HUES64 (cell line): Measurements from ENCODE around the gene FGFBP3. TPM values are rescaled to one million over a fixed set of nuclear protein-coding genes. Genes with fewer than 3 reads are reported as not detected.

Experiments
- H3K27ac ChIP-seq: 2 replicates; pipeline ENCODE4 v1.7.0; 2013; ENCODE audit warnings: low read depth, low read length, inconsistent platforms
- H3K27me3 ChIP-seq: 2 replicates; pipeline ENCODE4 v1.6.1; 2013; ENCODE audit warnings: mild to moderate bottlenecking, low read length; ENCODE audit not compliant: insufficient read depth
- H3K36me3 ChIP-seq: 2 replicates; pipeline ENCODE4 v1.6.1; 2013; ENCODE audit warnings: mild to moderate bottlenecking, low read length; ENCODE audit not compliant: insufficient read depth
- H3K4me1 ChIP-seq: 2 replicates; pipeline ENCODE4 v1.6.1; 2013; ENCODE audit warnings: mild to moderate bottlenecking, low read length, moderate library complexity; ENCODE audit not compliant: insufficient read depth
- H3K4me3 ChIP-seq: 2 replicates; pipeline ENCODE4 v1.5.1; 2013; ENCODE audit warnings: mild to moderate bottlenecking, low read length, moderate library complexity
- H3K9ac ChIP-seq: 2 replicates; pipeline ENCODE4 v1.6.1; 2013; ENCODE audit warnings: mild to moderate bottlenecking, low read depth, low read length
- H3K9me3 ChIP-seq: 2 replicates; pipeline ENCODE4 v1.6.1; 2013; ENCODE audit warnings: low read depth, low read length; ENCODE audit not compliant: insufficient read depth
- WGBS: fragments of 150-250, 120-280 bp; methylation state at CpG from one replicate; pipeline ENCODE4 v1.1.7; 2013; ENCODE audit warnings: missing lambda C conversion rate; 5-methylcytosine and 5-hydroxymethylcytosine counted together
- polyA plus RNA-seq, 2 experiments: library from polyadenylated mRNA; stranded (reverse); fragments of 50-300 nt; gene quantifications; one replicate each; pipeline ENCODE4 v1.2.3, GENCODE V29; 2013

The FGFBP3 gene
- polyA plus RNA-seq (2013, experiment 1 of 2) = 108 TPM
- 172 TPM for polyA plus RNA-seq (2013, experiment 2 of 2)

GRCh38 chr10:91909117-91909677 is at the start of gene FGFBP3:
Gene FGFBP3, minus strand, starts transcription at chr10:91909486. Its CDS starts 517 bp downstream, at chr10:91908969.
- Histone ChIP-seq H3K27ac (peak within 1 kb of the TSS; percentile 68), H3K4me3 (peak within 1 kb of the TSS; percentile 87)
- under 1% methylated on average over 18 of the region's 19 CpGs for WGBS

GRCh38 chr10:91957091-91957490 is 47.8 kb upstream of the FGFBP3 start:
- Histone ChIP-seq H3K4me1 (peaks cover 15% of the 10 kb centered on the region), H3K4me3 (no peak overlapping the region), H3K27ac (no peak overlapping the region), H3K27me3 (no peaks in the 10 kb centered on the region), H3K9ac (no peak overlapping the region), H3K36me3 (peaks cover 98% of the 10 kb centered on the region), H3K9me3 (no peaks in the 10 kb centered on the region)
- WGBS = 100% methylated on average over 1 of the region's 1 CpG

More at GRCh38 chr10:91909117-91909677, at the start of gene FGFBP3:
- Histone ChIP-seq H3K4me1 (peaks cover 13% of the 10 kb centered on the region), H3K36me3 (peaks cover 22% of the 10 kb centered on the region), H3K27me3 (peaks cover 3% of the 10 kb centered on the region; the same call in 1 of the 2 replicates), H3K9me3 (no peaks in the 10 kb centered on the region), H3K9ac (peak within 1 kb of the TSS; percentile 79)

- Histone ChIP-seq H3K9me3 (no peaks in the 10 kb centered on the region), H3K36me3 (peaks cover 90% of the 10 kb centered on the region), H3K4me3 (no peak overlapping the region), H3K9ac (no peak overlapping the region), H3K4me1 (peaks cover 15% of the 10 kb centered on the region), H3K27me3 (no peaks in the 10 kb centered on the region), H3K27ac (no peak overlapping the region)
- 98% methylated on average over 2 of the region's 3 CpGs for WGBS
Observed at GRCh38 chr10:91955114-91955513, 45.8 kb upstream of the FGFBP3 start.

- 70% methylated on average over 2 of the region's 2 CpGs for WGBS
- H3K36me3 ChIP-seq = peaks cover 81% of the 10 kb centered on the region
- H3K4me1 ChIP-seq = peaks cover 15% of the 10 kb centered on the region
Observed at GRCh38 chr10:91953600-91954160, 44.4 kb upstream of the FGFBP3 start.

GRCh38 chr10:91944880-91945630 is 35.8 kb upstream of the FGFBP3 start:
- Histone ChIP-seq H3K36me3 (peaks cover 64% of the 10 kb centered on the region), H3K9me3 (no peaks in the 10 kb centered on the region), H3K27ac (no peak overlapping the region), H3K9ac (no peak overlapping the region), H3K27me3 (no peaks in the 10 kb centered on the region), H3K4me1 (no peaks in the 10 kb centered on the region), H3K4me3 (no peak overlapping the region)
- WGBS = 92% methylated on average over 2 of the region's 5 CpGs

More at GRCh38 chr10:91953600-91954160, 44.4 kb upstream of the FGFBP3 start:
- Histone ChIP-seq H3K4me3 (no peak overlapping the region), H3K27me3 (no peaks in the 10 kb centered on the region), H3K9me3 (no peaks in the 10 kb centered on the region), H3K9ac (no peak overlapping the region), H3K27ac (peak overlapping the region; percentile 57; the same call in 1 of the 2 replicates)

GRCh38 chr10:91941426-91941825 is 32.1 kb upstream of the FGFBP3 start:
- H3K36me3 ChIP-seq = peaks cover 81% of the 10 kb centered on the region
- no CpG with 5 or more reads among the region's 1 CpG for WGBS
- H3K27me3 ChIP-seq = no peaks in the 10 kb centered on the region

GRCh38 chr10:91939653-91940052 is 30.4 kb upstream of the FGFBP3 start:
- Histone ChIP-seq H3K4me1 (no peaks in the 10 kb centered on the region), H3K4me3 (no peak overlapping the region), H3K27me3 (no peaks in the 10 kb centered on the region), H3K9me3 (no peaks in the 10 kb centered on the region), H3K36me3 (peaks cover 84% of the 10 kb centered on the region), H3K9ac (no peak overlapping the region), H3K27ac (no peak overlapping the region)
- 97% methylated on average over 4 of the region's 4 CpGs for WGBS

More at GRCh38 chr10:91941426-91941825, 32.1 kb upstream of the FGFBP3 start:
- H3K9ac ChIP-seq = no peak overlapping the region
- H3K4me3 ChIP-seq = no peak overlapping the region
- no peaks in the 10 kb centered on the region for H3K9me3 ChIP-seq
- no peaks in the 10 kb centered on the region for H3K4me1 ChIP-seq
- no peak overlapping the region for H3K27ac ChIP-seq

GRCh38 chr10:91935886-91936285 is 26.6 kb upstream of the FGFBP3 start:
- 100% methylated on average over 2 of the region's 2 CpGs for WGBS
- H3K36me3 ChIP-seq = peaks cover 71% of the 10 kb centered on the region

GRCh38 chr10:91932737-91933136 is 23.5 kb upstream of the FGFBP3 start:
- no peaks in the 10 kb centered on the region for H3K9me3 ChIP-seq
- no peak overlapping the region for H3K9ac ChIP-seq
- peaks cover 57% of the 10 kb centered on the region for H3K36me3 ChIP-seq
- no peaks in the 10 kb centered on the region for H3K27me3 ChIP-seq
- H3K4me1 ChIP-seq = no peaks in the 10 kb centered on the region
- WGBS = 100% methylated on average over 1 of the region's 1 CpG
- H3K27ac ChIP-seq = no peak overlapping the region
- no peak overlapping the region for H3K4me3 ChIP-seq

More at GRCh38 chr10:91935886-91936285, 26.6 kb upstream of the FGFBP3 start:
- Histone ChIP-seq H3K27ac (no peak overlapping the region), H3K9ac (no peak overlapping the region), H3K27me3 (no peaks in the 10 kb centered on the region), H3K4me3 (no peak overlapping the region), H3K4me1 (no peaks in the 10 kb centered on the region), H3K9me3 (no peaks in the 10 kb centered on the region)

- 91% methylated on average over 3 of the region's 3 CpGs for WGBS
- no peaks in the 10 kb centered on the region for H3K9me3 ChIP-seq
- no peak overlapping the region for H3K27ac ChIP-seq
- no peaks in the 10 kb centered on the region for H3K4me1 ChIP-seq
- no peak overlapping the region for H3K9ac ChIP-seq
- H3K4me3 ChIP-seq = no peak overlapping the region
- H3K36me3 ChIP-seq = peaks cover 51% of the 10 kb centered on the region
- H3K27me3 ChIP-seq = no peaks in the 10 kb centered on the region
Observed at GRCh38 chr10:91931526-91932190, 22.4 kb upstream of the FGFBP3 start.

- Histone ChIP-seq H3K4me3 (no peak overlapping the region), H3K27ac (no peak overlapping the region), H3K36me3 (peaks cover 50% of the 10 kb centered on the region), H3K9ac (no peak overlapping the region), H3K4me1 (no peaks in the 10 kb centered on the region), H3K27me3 (no peaks in the 10 kb centered on the region), H3K9me3 (no peaks in the 10 kb centered on the region)
- WGBS = 96% methylated on average over 3 of the region's 3 CpGs
Observed at GRCh38 chr10:91930939-91931338, 21.7 kb upstream of the FGFBP3 start.
